HepG2 (cell line): Measurements from ENCODE around the gene CPSF4. TPM values are rescaled to one million over a fixed set of nuclear protein-coding genes. Genes with fewer than 3 reads are reported as not detected.
A peak's percentile ranks its signal among the peaks of the same experiment; 100 is the strongest.

Experiments
- BRD4 ChIP-seq: sonication (generic); formaldehyde crosslinking; IDR thresholded peaks from 2 replicates; pipeline ENCODE4 v1.4.0; 2020; ENCODE audit warnings: missing genetic modification reagents
- CHD4 ChIP-seq: fragments of 200-600 bp; sonication (generic); IDR thresholded peaks from 2 replicates; pipeline ENCODE4 v1.7.0; 2017; ENCODE audit warnings: mild to moderate bottlenecking, low read length, borderline replicate concordance
- FOXO4 ChIP-seq: sonication (generic); formaldehyde crosslinking; conservative IDR thresholded peaks from 2 replicates; pipeline ENCODE4 v1.8.1; 2023; ENCODE audit warnings: missing genetic modification reagents
- ISL2 ChIP-seq: sonication (generic); formaldehyde crosslinking; IDR thresholded peaks from 2 replicates; pipeline ENCODE4 v1.5.0; 2020; ENCODE audit warnings: missing genetic modification reagents
- MXD1 ChIP-seq: sonication (generic); formaldehyde crosslinking; IDR thresholded peaks from 2 replicates; pipeline ENCODE4 v1.4.0; 2020; ENCODE audit warnings: mild to moderate bottlenecking, missing genetic modification reagents
- RNF219 ChIP-seq: sonication (generic); formaldehyde crosslinking; IDR thresholded peaks from 2 replicates; pipeline ENCODE4 v1.5.0; 2020; ENCODE audit warnings: mild to moderate bottlenecking, missing genetic modification reagents
- ZBTB10 ChIP-seq: sonication (generic); formaldehyde crosslinking; IDR thresholded peaks from 2 replicates; pipeline ENCODE4 v1.4.0; 2020; ENCODE audit warnings: missing genetic modification reagents, borderline replicate concordance
- ZBTB7A ChIP-seq: sonication (generic); formaldehyde crosslinking; IDR thresholded peaks from 2 replicates; pipeline ENCODE4 v1.8.0; 2022; ENCODE audit warnings: mild to moderate bottlenecking, missing genetic modification reagents
- ZIK1 ChIP-seq: sonication (generic); formaldehyde crosslinking; IDR thresholded peaks from 2 replicates; pipeline ENCODE4 v1.5.0; 2020; ENCODE audit warnings: mild to moderate bottlenecking, low read depth, missing genetic modification reagents, borderline replicate concordance
- ZNF253 ChIP-seq: sonication (generic); formaldehyde crosslinking; IDR thresholded peaks from 2 replicates; pipeline ENCODE4 v1.8.0; 2022; ENCODE audit warnings: mild to moderate bottlenecking, missing genetic modification reagents, borderline replicate concordance
- ZNF274 ChIP-seq: sonication (generic); formaldehyde crosslinking; IDR thresholded peaks from 2 replicates; pipeline ENCODE4 v1.5.1; 2020; ENCODE audit warnings: mild to moderate bottlenecking, missing genetic modification reagents
- ZNF3 ChIP-seq: IDR thresholded peaks from 2 replicates; pipeline ENCODE4 v1.7.0; 2017; ENCODE audit warnings: inconsistent platforms
- ZNF382 ChIP-seq: sonication (generic); formaldehyde crosslinking; IDR thresholded peaks from 2 replicates; pipeline ENCODE4 v1.5.0; 2020; ENCODE audit warnings: missing genetic modification reagents, mild to moderate bottlenecking, borderline replicate concordance
- ZNF569 ChIP-seq: sonication (generic); formaldehyde crosslinking; IDR thresholded peaks from 2 replicates; pipeline ENCODE4 v1.5.0; 2020; ENCODE audit warnings: mild to moderate bottlenecking, missing genetic modification reagents, moderate library complexity, borderline replicate concordance
- ZNF616 ChIP-seq: sonication (generic); formaldehyde crosslinking; IDR thresholded peaks from 2 replicates; pipeline ENCODE4 v1.5.0; 2020; ENCODE audit warnings: low read depth, mild to moderate bottlenecking, missing genetic modification reagents
- ZNF83 ChIP-seq: sonication (generic); formaldehyde crosslinking; IDR thresholded peaks from 2 replicates; pipeline ENCODE4 v1.4.0; 2020; ENCODE audit warnings: missing genetic modification reagents, mild to moderate bottlenecking, borderline replicate concordance
- ZNF891 ChIP-seq: sonication (generic); formaldehyde crosslinking; IDR thresholded peaks from 2 replicates; pipeline ENCODE4 v1.5.0; 2020; ENCODE audit warnings: mild to moderate bottlenecking, missing genetic modification reagents
- polyA plus RNA-seq, 8 experiments: library from polyadenylated mRNA; depleted of rRNA in 3 of 8; stranded (reverse) in 7 of 8; unstranded in 1 of 8; fragments of >200 nt; fragmentation: Illumina TruSeq in 4 of 8; extraction: Trizol in 4 of 8; gene quantifications; 2 replicates each; pipeline versions ENCODE4 v1.2.1 to v1.2.3, GENCODE V29; 2011 to 2016; ENCODE audit warnings: low read depth in 4 of 8, missing spikeins in 1 of 8, mixed read lengths in 1 of 8; ENCODE audit not compliant: insufficient read depth in 1 of 8
- total RNA-seq, 5 experiments: library from RNA; depleted of rRNA; stranded (reverse); fragments of >200 nt; fragmentation: Illumina TruSeq; extraction: Trizol; gene quantifications; 2 replicates each; pipeline ENCODE4 v1.2.3, GENCODE V29; 2016; ENCODE audit warnings: low read depth in 1 of 5
- TF ChIP-seq, protein P1 (sequence below), 2 experiments: sonication (generic) in 1 of 2; formaldehyde crosslinking in 1 of 2; IDR thresholded peaks; 2 replicates each; pipeline versions ENCODE4 v1.4.0 to v1.6.1; 2018 to 2020; ENCODE audit warnings: missing genetic modification reagents in 2 of 2, borderline replicate concordance in 1 of 2, low read depth in 1 of 2, mild to moderate bottlenecking in 1 of 2, missing biosample characterization in 1 of 2

CPSF4 gene
- total and polyA plus RNA-seq, 2 of the 13 experiments (the other 11 are each of a cell fraction or from before 2014, with no cell fraction given), result 34.1 to 49.6 TPM

DNA sequence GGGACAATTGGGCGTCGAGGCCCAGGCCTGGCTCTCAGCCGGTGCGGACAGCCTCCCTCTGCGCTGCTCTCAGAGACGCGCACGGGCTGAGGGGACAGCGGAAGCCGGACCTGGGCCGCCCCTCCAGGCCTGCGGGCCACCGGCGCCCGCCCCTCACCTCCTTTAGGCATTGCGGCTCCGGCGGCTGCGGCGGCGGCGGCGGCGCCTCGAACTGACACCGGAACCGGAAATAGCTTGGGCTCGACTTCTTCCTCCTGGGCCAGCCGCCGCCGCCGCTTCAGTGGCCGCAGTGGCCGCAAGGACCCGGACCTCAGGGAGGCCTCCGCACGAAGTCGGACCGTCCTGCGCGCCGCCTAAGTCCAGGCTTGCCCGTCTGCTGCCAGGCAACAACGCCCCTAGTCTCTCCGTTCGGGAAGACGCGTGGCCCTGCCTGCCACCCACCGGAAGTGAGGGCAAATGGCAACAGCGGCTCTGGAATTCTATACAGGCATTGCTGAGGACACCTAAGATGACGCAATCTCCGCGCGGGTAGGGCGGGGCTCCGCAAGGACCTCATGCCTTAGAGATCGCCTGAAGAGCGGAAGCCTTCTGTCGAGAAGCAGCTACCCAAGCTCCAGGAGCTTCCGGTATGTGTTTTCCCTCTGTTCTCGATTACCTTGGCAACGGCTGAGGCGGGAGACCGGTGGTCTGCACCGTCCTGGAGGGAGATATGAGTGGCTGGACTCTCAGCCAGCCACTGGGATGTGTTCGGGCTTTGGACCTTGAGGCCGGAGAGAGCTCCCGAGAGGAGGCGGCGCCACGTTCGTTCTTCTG is 30.2 kb upstream of the CPSF4 start, which contains the start of the genes BUD31 and PDAP1 (continued):
- TF ChIP-seq RNF219 (no peak), ZBTB10 (no peak), MXD1 (no peak; the same call in 1 of the 2 replicates), ZNF382 (CRISPR knock-in tag) (no peak), ZNF253 (CRISPR knock-in tag) (no peak), ZNF83 (0 out of 2 replicates have a peak, but pooled peaks have one; percentile 37), ISL2 (CRISPR knock-in tag) (peak; percentile 56; the same call in 1 of the 2 replicates), ZNF569 (no peak), FOXO4 (CRISPR knock-in tag) (no peak), ZNF274 (CRISPR knock-in tag) (no peak; the same call in 1 of the 2 replicates), ZNF616 (no peak), ZNF3 (CRISPR knock-in tag) (no peak), ZIK1 (CRISPR knock-in tag) (peak; percentile 87; the same call in 1 of the 2 replicates), ZBTB7A (CRISPR knock-in tag) (no peak), BRD4 (CRISPR knock-in tag) (peak; percentile 23; the same call in 1 of the 2 replicates), ZNF891 (CRISPR knock-in tag) (0 out of 2 replicates have a peak, but pooled peaks have one; percentile 47), CHD4 (no peak)
- TF ChIP-seq, protein P1, sequence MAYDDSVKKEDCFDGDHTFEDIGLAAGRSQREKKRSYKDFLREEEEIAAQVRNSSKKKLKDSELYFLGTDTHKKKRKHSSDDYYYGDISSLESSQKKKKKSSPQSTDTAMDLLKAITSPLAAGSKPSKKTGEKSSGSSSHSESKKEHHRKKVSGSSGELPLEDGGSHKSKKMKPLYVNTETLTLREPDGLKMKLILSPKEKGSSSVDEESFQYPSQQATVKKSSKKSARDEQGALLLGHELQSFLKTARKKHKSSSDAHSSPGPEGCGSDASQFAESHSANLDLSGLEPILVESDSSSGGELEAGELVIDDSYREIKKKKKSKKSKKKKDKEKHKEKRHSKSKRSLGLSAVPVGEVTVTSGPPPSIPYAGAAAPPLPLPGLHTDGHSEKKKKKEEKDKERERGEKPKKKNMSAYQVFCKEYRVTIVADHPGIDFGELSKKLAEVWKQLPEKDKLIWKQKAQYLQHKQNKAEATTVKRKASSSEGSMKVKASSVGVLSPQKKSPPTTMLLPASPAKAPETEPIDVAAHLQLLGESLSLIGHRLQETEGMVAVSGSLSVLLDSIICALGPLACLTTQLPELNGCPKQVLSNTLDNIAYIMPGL (CRISPR knock-in tag; IDR thresholded peaks at IDR 0.05; ENCODE audit: borderline replicate concordance in 1 of 2, low read depth in 1 of 2), result peak; percentile 75 to 82
